Measurements from ENCODE around the gene TMEM212. TPM values are rescaled to one million over a fixed set of nuclear protein-coding genes. Genes with fewer than 3 reads are reported as not detected.

TMEM212 gene
- total RNA-seq, 1 experiment from 2014 or later, result not detected

DNA sequence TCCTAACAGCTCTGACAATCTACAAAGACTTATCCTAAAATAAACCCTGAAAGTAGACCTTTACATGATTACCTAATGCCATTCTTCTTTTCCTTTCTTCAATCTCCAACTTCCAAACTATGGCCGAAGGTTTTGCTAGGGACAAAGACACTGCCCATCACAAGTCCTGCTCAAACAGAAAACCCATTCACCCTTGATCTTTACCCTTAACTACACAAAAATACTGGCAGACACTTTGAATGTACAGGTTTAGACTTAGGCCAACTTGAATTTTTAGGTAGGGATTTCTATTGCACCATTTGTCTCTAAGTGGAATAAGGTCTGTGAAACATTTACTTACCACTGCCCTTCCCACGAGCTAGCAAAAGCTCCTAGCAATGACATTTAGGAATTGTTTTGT, 64.6 kb downstream of the TMEM212 start:
- Histone ChIP-seq H3K14ac (ENCODE audit: insufficient read depth, low read length) (no peak overlapping the region), H3K9ac (ENCODE audit: extremely low read depth, insufficient read length, low read length) (no peak overlapping the region), H2BK20ac (ENCODE audit: low read depth, low read length, poor library complexity, severe bottlenecking) (no peak overlapping the region), H3K4me2 (ENCODE audit: insufficient read depth, insufficient read length, low read length) (no peak overlapping the region), H2BK120ac (ENCODE audit: low read depth, low read length, poor library complexity, severe bottlenecking) (no peak overlapping the region), H3K4ac (ENCODE audit: low read depth, low read length) (no peak overlapping the region), H3K27me3 (ENCODE audit: insufficient read depth, low read length) (no peaks in the 10 kb centered on the region), H3K23me2 (ENCODE audit: insufficient read length, low read depth, low read length, poor library complexity, severe bottlenecking) (no peaks in the 10 kb centered on the region), H4K91ac (ENCODE audit: insufficient read length, low read depth, low read length) (no peak overlapping the region), H2AK5ac (ENCODE audit: insufficient read length, low read length) (no peak overlapping the region), H4K20me1 (ENCODE audit: control insufficient read depth, insufficient read depth, insufficient read length) (no peaks in the 10 kb centered on the region), H3K23ac (ENCODE audit: insufficient read length, low read depth, low read length) (no peak overlapping the region), H4K5ac (ENCODE audit: insufficient read length, low read depth, low read length) (no peak overlapping the region), H2BK12ac (ENCODE audit: insufficient read length, low read depth, low read length) (no peak overlapping the region), H3K56ac (ENCODE audit: insufficient read length, low read depth, low read length) (no peak overlapping the region), H2AFZ (ENCODE audit: low read length) (no peak overlapping the region), H3K9me3 (ENCODE audit: control insufficient read depth, low read depth, low read length) (peaks cover 8% of the 10 kb centered on the region), H3K79me2 (ENCODE audit: insufficient read depth, low read length) (no peaks in the 10 kb centered on the region), H3K79me1 (ENCODE audit: insufficient read depth, low read depth, low read length, poor library complexity, severe bottlenecking) (no peaks in the 10 kb centered on the region), H3T11ph (ENCODE audit: low read length) (no peak overlapping the region), H2BK5ac (ENCODE audit: insufficient read length, low read length) (no peak overlapping the region), H4K8ac (replicated peaks; ENCODE audit: insufficient read length, low read depth, low read length) (no peak overlapping the region), H3K4me1 (ENCODE audit: insufficient read depth, low read length) (no peaks in the 10 kb centered on the region), H3K18ac (ENCODE audit: insufficient read length, low read depth, low read length) (no peak overlapping the region), H3K27ac (ENCODE audit: insufficient read length, low read depth, low read length) (no peak overlapping the region), H2BK15ac (ENCODE audit: low read depth, low read length) (no peak overlapping the region)
- Mint-ChIP-seq H3K4me1 (no peaks in the 10 kb centered on the region), H3K27ac (no peak overlapping the region), H3K9me3 (peaks cover 36 to 45% of the 10 kb centered on the region in 2 experiments), H3K27me3 (ENCODE audit: low read depth) (no peaks in the 10 kb centered on the region), H3K36me3 (ENCODE audit: insufficient read depth in 1 of 3, low read depth in 3 of 3) (peaks cover 13 to 33% (median 14%) of the 10 kb centered on the region in 3 experiments), H3K4me3 (no peak overlapping the region)
- TF ChIP-seq, protein P1, sequence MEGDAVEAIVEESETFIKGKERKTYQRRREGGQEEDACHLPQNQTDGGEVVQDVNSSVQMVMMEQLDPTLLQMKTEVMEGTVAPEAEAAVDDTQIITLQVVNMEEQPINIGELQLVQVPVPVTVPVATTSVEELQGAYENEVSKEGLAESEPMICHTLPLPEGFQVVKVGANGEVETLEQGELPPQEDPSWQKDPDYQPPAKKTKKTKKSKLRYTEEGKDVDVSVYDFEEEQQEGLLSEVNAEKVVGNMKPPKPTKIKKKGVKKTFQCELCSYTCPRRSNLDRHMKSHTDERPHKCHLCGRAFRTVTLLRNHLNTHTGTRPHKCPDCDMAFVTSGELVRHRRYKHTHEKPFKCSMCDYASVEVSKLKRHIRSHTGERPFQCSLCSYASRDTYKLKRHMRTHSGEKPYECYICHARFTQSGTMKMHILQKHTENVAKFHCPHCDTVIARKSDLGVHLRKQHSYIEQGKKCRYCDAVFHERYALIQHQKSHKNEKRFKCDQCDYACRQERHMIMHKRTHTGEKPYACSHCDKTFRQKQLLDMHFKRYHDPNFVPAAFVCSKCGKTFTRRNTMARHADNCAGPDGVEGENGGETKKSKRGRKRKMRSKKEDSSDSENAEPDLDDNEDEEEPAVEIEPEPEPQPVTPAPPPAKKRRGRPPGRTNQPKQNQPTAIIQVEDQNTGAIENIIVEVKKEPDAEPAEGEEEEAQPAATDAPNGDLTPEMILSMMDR (conservative IDR thresholded peaks at IDR 0.05), result no peak
- WGBS (ENCODE audit: extremely low coverage, insufficient read length, low lambda C conversion rate), result no CpG with 5 or more reads among the region's 2 CpGs
- no peak for DNase-seq

Data from H9 (cell line).